Gastroesophageal sphincter (tissue), 4 donors: Measurements from ENCODE around the gene EPAS1. TPM values are rescaled to one million over a fixed set of nuclear protein-coding genes. Genes with fewer than 3 reads are reported as not detected.

Experiments
- ATAC-seq: fragments of 150-250 bp; one replicate; pipeline ENCODE4 v1.9.1; 2016; ENCODE audit warnings: mild to moderate bottlenecking, moderate library complexity
- H3K27ac ChIP-seq, 4 donors: fragments of 200-600 bp; sonication (generic) in 3 of 4; 1 replicate in 3 of 4; 2 replicates in 1 of 4; pipeline ENCODE4 v1.5.1; 2016 to 2019
- H3K27me3 ChIP-seq: fragments of 200-600 bp; sonication (generic); one replicate; pipeline ENCODE4 v1.5.1; 2019
- H3K36me3 ChIP-seq, 2 donors: fragments of 200-600 bp; sonication (generic); one replicate each; pipeline ENCODE4 v1.5.1; 2019; ENCODE audit warnings: control low read depth in 1 of 2
- H3K4me1 ChIP-seq, 3 donors: fragments of 200-600 bp; sonication (generic); 1 replicate in 2 of 3; 2 replicates in 1 of 3; pipeline ENCODE4 v1.5.1; 2016 to 2019; ENCODE audit warnings: control low read depth in 2 of 3
- H3K4me3 ChIP-seq, 2 donors: fragments of 200-600 bp; sonication (generic); one replicate each; pipeline ENCODE4 v1.5.1; 2019; ENCODE audit warnings: mild to moderate bottlenecking in 1 of 2, moderate library complexity in 1 of 2
- H3K9me3 ChIP-seq, 3 donors: fragments of 200-600 bp; sonication (generic); one replicate each; pipeline ENCODE4 v1.5.1; 2017 to 2019; ENCODE audit warnings: control low read depth in 2 of 3
- CTCF ChIP-seq, 4 experiments: fragments of 200-600 bp in 2 of 4; fragments of 450-650 bp in 2 of 4; sonication (generic) in 1 of 4; IDR thresholded peaks; one replicate each; pipeline ENCODE4 v1.5.1; 2017 to 2019; ENCODE audit warnings: antibody characterized with exemption in 4 of 4, mild to moderate bottlenecking in 2 of 4, moderate library complexity in 2 of 4
- EP300 ChIP-seq: sonication (generic); formaldehyde crosslinking; IDR thresholded peaks from one replicate; pipeline ENCODE4 v1.6.1; 2017; ENCODE audit warnings: antibody characterized with exemption, mild to moderate bottlenecking
- POLR2A ChIP-seq, 2 donors: fragments of 450-650 bp; IDR thresholded peaks; one replicate each; pipeline ENCODE4 v1.6.1; 2017; ENCODE audit warnings: antibody characterized with exemption in 2 of 2, mild to moderate bottlenecking in 2 of 2, moderate library complexity in 1 of 2
- POLR2AphosphoS5 ChIP-seq: sonication (generic); formaldehyde crosslinking; IDR thresholded peaks from one replicate; pipeline ENCODE4 v1.6.1; 2017; ENCODE audit warnings: antibody characterized with exemption
- WGBS, 2 donors: methylation state at CpG; one replicate each; pipeline ENCODE4 v1.1.5; 2018; ENCODE audit warnings: low coverage in 1 of 2; 5-methylcytosine and 5-hydroxymethylcytosine counted together
- total RNA-seq, 4 donors: library from RNA; depleted of rRNA; stranded (reverse); fragments of >200 nt; gene quantifications; one replicate each; pipeline ENCODE4 v1.1.0, GENCODE V29; 2016

Gene EPAS1
- total RNA-seq, 4 donors from 2014 or later = 101 to 152 (median 131) TPM

GRCh38 chr2:46290078-46290477 is 7.1 kb upstream of the EPAS1 start:
- Histone ChIP-seq H3K27me3 (no peaks in the 10 kb centered on the region), H3K27ac (no peak overlapping the region), H3K36me3 (no peaks in the 10 kb centered on the region), H3K4me1 (no peaks in the 10 kb centered on the region), H3K9me3 (no peaks in the 10 kb centered on the region), H3K4me3 (no peak overlapping the region)
- TF ChIP-seq EP300 = no peak
- TF ChIP-seq POLR2AphosphoS5 = no peak
- TF ChIP-seq POLR2A (IDR thresholded peaks at IDR 0.05) = no peak
- no peak for TF ChIP-seq CTCF (IDR thresholded peaks at IDR 0.05)
- whole genome bisulfite sequencing, 2 donors = 79 to 90% methylated on average over 4 of the region's 5 CpGs
- no peak for ATAC-seq

- Histone ChIP-seq H3K36me3 (no peaks in the 10 kb centered on the region), H3K4me3 (no peak overlapping the region), H3K9me3 (no peaks in the 10 kb centered on the region), H3K4me1 (peaks cover 0 to 22% (median 0%) of the 10 kb centered on the region in 3 donors), H3K27me3 (peaks cover 2% of the 10 kb centered on the region), H3K27ac (no peak overlapping the region)
- TF ChIP-seq POLR2AphosphoS5 (no peak), POLR2A (IDR thresholded peaks at IDR 0.05) (no peak), EP300 (no peak), CTCF (IDR thresholded peaks at IDR 0.05) (no peak)
- 78 to 80% methylated on average over 3 to 4 of the region's 4 CpGs for whole genome bisulfite sequencing, 2 donors
- no peak for ATAC-seq
Observed at GRCh38 chr2:46293466-46293865, 3.7 kb upstream of the EPAS1 start.

- no peak overlapping the region for H3K27ac ChIP-seq
- H3K4me1 ChIP-seq = peaks cover 0 to 30% (median 0%) of the 10 kb centered on the region in 3 donors
- H3K4me3 ChIP-seq = no peak overlapping the region
- H3K27me3 ChIP-seq = peaks cover 10% of the 10 kb centered on the region
- WGBS, 2 donors = 40 to 71% methylated on average over 1 to 4 of the region's 7 CpGs
- H3K36me3 ChIP-seq = no peaks in the 10 kb centered on the region
- TF ChIP-seq EP300 (no peak), CTCF (IDR thresholded peaks at IDR 0.05) (peak in 1 of 4 experiments; percentile 52), POLR2A (IDR thresholded peaks at IDR 0.05) (no peak)
- ATAC-seq = no peak
- H3K9me3 ChIP-seq = no peaks in the 10 kb centered on the region
Observed at GRCh38 chr2:46294176-46294836, 2.9 kb upstream of the EPAS1 start.

- no peaks in the 10 kb centered on the region for H3K36me3 ChIP-seq
- peaks cover 19% of the 10 kb centered on the region for H3K27me3 ChIP-seq
- TF ChIP-seq EP300 (no peak), CTCF (IDR thresholded peaks at IDR 0.05) (no peak), POLR2A (IDR thresholded peaks at IDR 0.05) (no peak), POLR2AphosphoS5 (no peak)
- H3K4me1 ChIP-seq = peaks cover 0 to 44% (median 3%) of the 10 kb centered on the region in 3 donors
- peak overlapping the region; percentile 70 to 93 (median 90) for H3K27ac ChIP-seq
- 89% methylated on average over 1 of the region's 28 CpGs; no CpG with 5 or more reads in 1 of the 2 donors for WGBS, 2 donors
- peak overlapping the region; percentile 65 to 68 for H3K4me3 ChIP-seq
- ATAC-seq = peak; percentile 1
- no peaks in the 10 kb centered on the region for H3K9me3 ChIP-seq
Observed at GRCh38 chr2:46296216-46296839, 879 bp upstream of the EPAS1 start.
